GM19397 (cell line): ENCODE results near the gene VPS33B.
A peak's percentile ranks its signal among the peaks of the same experiment; 100 is the strongest.
"Not testable (repeated sequence)": the region's sequence is repeated elsewhere in the genome, so short reads cannot be mapped to it uniquely, and the experiment has no call there.

Experiments used
- ATAC-seq: cut with Tn5 transposase; IDR thresholded peaks from one replicate; pipeline ENCODE4 v1.9.1; 2021; ENCODE audit warnings: mild to moderate bottlenecking, moderate library complexity; ENCODE audit not compliant: unreplicated experiment

VPS33B gene

DNA sequence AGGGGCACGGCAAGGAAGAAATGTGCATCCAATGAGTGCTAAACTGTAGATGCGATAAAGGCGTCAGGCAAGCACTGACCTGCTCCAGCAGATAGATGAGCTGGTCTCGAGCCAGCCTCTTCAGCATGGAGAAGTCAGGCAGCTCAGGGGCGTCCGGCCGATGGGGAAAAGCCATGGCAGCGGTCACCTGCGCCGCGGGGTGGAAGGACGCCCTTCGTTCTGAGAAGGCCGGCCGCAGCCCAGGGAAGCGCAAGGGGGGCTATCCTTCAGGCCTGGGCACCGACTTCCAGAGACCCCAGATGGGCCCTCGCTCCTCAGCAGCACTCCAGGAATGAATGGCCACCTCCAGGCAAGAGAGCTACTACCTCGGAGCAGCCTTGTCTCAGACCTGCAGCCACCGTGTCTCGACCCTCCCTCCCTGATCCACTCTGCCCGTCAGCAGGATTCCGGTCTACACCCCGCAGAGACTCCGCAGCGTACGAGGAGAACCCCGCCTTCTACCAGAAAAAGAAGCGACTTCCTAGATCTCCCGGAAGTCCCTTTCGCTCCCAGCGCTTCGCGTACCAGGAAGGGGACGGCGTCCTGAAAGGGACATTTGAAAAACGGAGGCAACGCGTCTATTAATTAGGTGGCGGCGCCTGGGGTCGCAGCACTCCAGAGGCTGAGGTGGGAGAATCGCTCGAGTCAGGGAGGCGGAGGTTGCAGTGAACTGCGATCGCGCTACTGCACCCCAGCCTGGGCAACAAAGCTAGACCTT is at the start of gene VPS33B:
Gene VPS33B, minus strand, starts transcription at position 520 of the 757 bp plus-strand sequence. Its CDS starts 345 bp downstream, at position 175.
- ATAC-seq, result peak; percentile 57

GRCh38 chr15:91072161-91072560 is 49.8 kb upstream of the VPS33B start:
- ATAC-seq, result no peak

GRCh38 chr15:91070872-91071271 is 48.5 kb upstream of the VPS33B start:
- no peak for ATAC-seq

GRCh38 chr15:91068966-91069365 is 46.6 kb upstream of the VPS33B start:
- no peak for ATAC-seq

- no peak for ATAC-seq
Measured at GRCh38 chr15:91068436-91068835, 46.0 kb upstream of the VPS33B start.

GRCh38 chr15:91067036-91067435 is 44.6 kb upstream of the VPS33B start:
- no peak for ATAC-seq

- no peak for ATAC-seq
Measured at GRCh38 chr15:91065505-91065904, 43.1 kb upstream of the VPS33B start.

- no peak for ATAC-seq
Measured at GRCh38 chr15:91061997-91062396, 39.6 kb upstream of the VPS33B start.

DNA sequence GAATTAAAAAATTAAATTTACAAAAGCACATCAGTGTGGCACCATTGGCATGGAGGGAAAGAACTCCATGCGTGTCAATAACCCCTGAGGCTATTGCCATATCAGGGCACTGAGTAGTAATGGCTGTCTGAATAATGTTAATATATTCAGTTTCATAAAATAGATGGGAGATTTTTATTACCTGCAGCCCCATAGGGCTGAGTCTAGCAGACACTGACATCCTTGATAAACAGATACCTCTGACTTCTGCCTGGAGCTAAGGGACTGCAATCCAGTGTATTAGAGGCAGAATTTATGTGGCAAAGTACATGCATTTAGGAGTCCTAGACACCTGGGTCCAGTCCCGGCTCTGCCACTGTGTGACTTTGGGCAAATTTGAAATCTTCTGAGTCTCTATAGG is 38.8 kb upstream of the VPS33B start:
- ATAC-seq, result no peak

- no peak for ATAC-seq
Measured at GRCh38 chr15:91055548-91056331, 33.3 kb upstream of the VPS33B start.

- no peak for ATAC-seq
Measured at GRCh38 chr15:91054816-91055215, 32.4 kb upstream of the VPS33B start.

DNA sequence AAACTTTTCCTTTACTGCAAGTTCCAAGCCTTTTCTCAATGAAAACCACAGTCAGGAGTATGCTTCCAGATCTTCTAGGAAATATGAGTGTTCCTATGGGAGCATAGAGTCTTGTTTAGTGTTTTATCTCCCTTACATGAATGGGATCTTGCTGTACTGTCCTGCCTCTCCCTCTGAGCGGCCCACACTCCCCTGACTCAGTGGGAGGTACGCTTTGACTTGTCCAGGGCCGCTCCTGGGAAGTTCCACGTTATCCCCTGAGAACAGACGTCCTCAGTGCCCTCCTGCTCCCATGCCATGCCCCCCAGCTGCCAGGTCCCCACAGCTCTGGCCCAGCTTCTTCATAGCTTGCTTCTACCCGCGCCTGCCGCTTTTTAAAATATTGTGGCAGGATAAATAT is 28.9 kb upstream of the VPS33B start:
- ATAC-seq, result no peak

GRCh38 chr15:91050128-91050455 is 27.7 kb upstream of the VPS33B start:
- no peak for ATAC-seq

GRCh38 chr15:91049378-91050127 is 27.2 kb upstream of the VPS33B start:
- peak; percentile 52 for ATAC-seq

DNA sequence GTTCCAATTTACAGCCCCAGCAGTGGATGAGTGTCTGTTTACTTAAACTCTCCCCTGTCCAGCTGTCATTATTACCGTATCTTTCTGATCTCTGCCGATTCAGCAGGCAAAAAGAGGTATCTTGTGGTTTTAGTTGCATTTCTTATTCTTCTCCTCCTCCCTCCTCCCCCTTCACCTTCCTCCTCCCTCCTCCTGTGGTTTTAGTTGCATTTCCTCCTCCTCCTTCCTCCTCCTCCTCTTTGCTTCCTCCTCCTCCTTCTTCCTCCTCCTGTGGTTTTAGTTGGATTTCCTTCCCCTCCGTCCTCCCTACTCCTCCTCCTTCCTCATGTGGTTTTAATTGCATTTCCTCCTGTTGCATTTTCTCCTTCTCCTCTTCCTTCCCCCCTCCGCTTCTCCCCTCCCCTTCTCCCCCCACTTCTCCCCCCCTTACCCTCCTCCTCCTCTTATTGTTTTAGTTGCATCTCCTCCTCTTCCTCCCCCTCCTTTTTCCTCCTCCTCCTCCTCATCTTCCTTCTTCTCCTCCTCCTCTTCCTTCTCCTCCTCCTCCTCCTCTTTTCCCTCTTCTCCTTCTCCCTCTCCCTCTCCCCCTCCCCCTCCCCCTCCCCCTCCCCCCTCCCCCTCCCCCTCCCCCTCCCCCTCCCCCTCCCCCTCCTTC is 25.3 kb upstream of the VPS33B start:
- no peak for ATAC-seq

DNA sequence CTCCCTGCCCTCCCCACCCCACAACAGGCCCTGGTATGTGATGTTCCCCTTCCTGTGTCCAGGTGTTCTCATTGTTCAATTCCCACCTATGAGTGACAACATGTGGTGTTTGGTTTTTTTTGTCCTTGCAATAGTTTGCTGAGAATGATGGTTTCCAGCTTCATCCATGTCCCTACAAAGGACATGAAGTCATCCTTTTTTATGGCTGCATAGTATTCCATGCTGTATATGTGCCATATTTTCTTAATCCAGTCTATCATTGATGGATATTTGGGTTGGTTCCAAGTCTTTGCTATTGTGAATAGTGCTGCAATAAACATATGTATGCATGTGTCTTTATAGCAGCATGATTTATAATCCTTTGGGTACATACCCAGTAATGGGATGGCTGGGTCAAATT is 23.7 kb upstream of the VPS33B start:
- ATAC-seq, result not testable (repeated sequence)

- ATAC-seq, result no peak
Measured at GRCh38 chr15:91045065-91045464, 22.7 kb upstream of the VPS33B start.

DNA sequence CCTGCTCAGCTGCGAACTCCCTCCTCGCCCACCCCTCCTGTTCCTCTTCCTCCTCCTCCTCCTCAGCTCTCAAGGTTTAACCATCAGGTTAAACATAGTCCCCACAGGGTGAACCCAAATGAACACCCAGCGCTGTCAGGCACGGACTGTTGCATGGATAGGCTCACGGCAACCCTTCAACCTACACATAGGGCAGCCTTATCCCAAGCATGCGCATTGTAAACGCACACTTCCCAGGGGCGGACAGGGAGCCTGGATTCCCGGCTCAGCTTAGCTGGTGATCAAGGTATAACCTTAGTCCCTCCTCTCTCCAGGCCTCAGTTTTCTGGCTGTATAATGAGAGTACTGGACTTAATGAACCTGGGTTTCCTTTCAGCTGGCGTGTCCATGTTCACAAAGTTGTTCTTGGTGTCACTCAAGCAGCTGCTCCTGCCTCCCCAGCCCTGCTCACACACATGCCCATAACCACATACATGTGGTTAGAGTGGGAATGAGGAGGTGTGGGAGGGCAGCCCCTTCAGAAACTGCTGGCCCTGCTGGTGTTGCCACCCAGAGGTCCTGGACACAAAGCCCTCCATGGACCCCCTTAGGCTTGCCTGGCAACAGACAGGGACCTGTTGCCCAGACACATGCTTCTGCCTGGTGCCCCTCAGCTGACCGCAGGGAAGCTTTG is 20.9 kb upstream of the VPS33B start:
- ATAC-seq, result no peak

- no peak for ATAC-seq
Measured at GRCh38 chr15:91040856-91041255, 18.5 kb upstream of the VPS33B start.

DNA sequence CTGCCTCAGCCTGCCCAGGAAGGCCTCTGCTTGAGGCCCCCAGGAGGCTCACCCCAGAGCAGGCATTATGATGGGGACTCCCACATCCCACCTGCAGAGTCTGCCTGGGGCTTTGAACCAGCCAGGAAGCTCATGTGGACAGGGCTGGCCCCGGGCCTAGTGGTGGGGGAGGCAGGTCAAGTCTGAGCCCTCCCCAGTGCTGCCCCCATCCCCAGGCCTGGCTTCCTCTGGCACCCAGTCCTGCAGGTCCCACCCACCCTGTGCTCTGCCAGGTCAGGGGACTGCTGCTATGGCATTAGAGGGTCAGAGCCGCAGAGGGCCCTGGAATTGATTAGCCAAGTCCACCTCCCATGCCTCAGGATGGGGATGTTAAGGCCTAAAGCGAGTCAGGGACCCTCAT is 17.6 kb upstream of the VPS33B start:
- ATAC-seq, result no peak
